H1 (cell line): Measurements from ENCODE around the gene ABCA1. TPM values are rescaled to one million over a fixed set of nuclear protein-coding genes. Genes with fewer than 3 reads are reported as not detected.

Experiments used
- CTCF ChIA-PET: fragments of 300-600 bp; sonication (Branson Sonifier 250); formaldehyde crosslinking; loops from one replicate; lab custom pipeline; 2021; ENCODE audit not compliant: partially characterized antibody; lab: Charles Lee
- POLR2A ChIA-PET: fragments of 300-600 bp; sonication (Branson Sonifier 250); formaldehyde crosslinking; loops from one replicate; lab custom pipeline; 2021; ENCODE audit warnings: inconsistent platforms; ENCODE audit not compliant: partially characterized antibody; lab: Charles Lee
- DNase-seq, 2 experiments: peaks; one replicate each; pipeline versions ENCODE4 v3.0.0 to v3.0.0-alpha.2; 2010 to 2022; ENCODE audit warnings: low spot score in 2 of 2, low read depth in 1 of 2, mixed read lengths in 1 of 2
- FAIRE-seq: peaks from 2 replicates; lab custom pipeline; 2011; peaks lifted over from hg19 to GRCh38; lab: Jason Lieb, UNC
- H2AFZ ChIP-seq: 2 replicates; pipeline ENCODE4 v1.8.1; 2012; ENCODE audit warnings: low read length, inconsistent platforms
- H2AK5ac ChIP-seq: 2 replicates; pipeline ENCODE4 v1.6.1; 2013; ENCODE audit warnings: low read depth, low read length
- H2BK120ac ChIP-seq: replicated peaks from 2 replicates; pipeline ENCODE3; 2013; ENCODE audit warnings: low read depth, low read length, inconsistent platforms
- H2BK12ac ChIP-seq: 2 replicates; pipeline ENCODE4 v1.6.1; 2013; ENCODE audit warnings: low read depth, low read length
- H2BK15ac ChIP-seq: 2 replicates; pipeline ENCODE4 v1.6.1; 2013; ENCODE audit warnings: low read length
- H2BK20ac ChIP-seq: 2 replicates; pipeline ENCODE4 v1.6.1; 2013; ENCODE audit warnings: low read length
- H2BK5ac ChIP-seq: 2 replicates; pipeline ENCODE4 v1.6.1; 2013; ENCODE audit warnings: low read depth, low read length
- H3K14ac ChIP-seq: 2 replicates; pipeline ENCODE4 v1.6.1; 2013; ENCODE audit warnings: inconsistent platforms; ENCODE audit not compliant: insufficient read length
- H3K18ac ChIP-seq: 2 replicates; pipeline ENCODE4 v1.6.1; 2013; ENCODE audit warnings: low read length; ENCODE audit errors: extremely low read depth
- H3K23ac ChIP-seq: 2 replicates; pipeline ENCODE4 v1.6.1; 2013; ENCODE audit warnings: inconsistent platforms; ENCODE audit not compliant: insufficient read length
- H3K23me2 ChIP-seq: 2 replicates; pipeline ENCODE4 v1.6.1; 2013; ENCODE audit warnings: low read depth, low read length
- H3K27ac ChIP-seq: 2 replicates; pipeline ENCODE4 v1.6.1; 2011; ENCODE audit warnings: low read depth, low read length, inconsistent platforms
- H3K27me3 ChIP-seq, 4 experiments: replicated peaks in 1 of 4; 1 replicate in 1 of 4; 2 replicates in 3 of 4; pipeline versions ENCODE4 v1.6.1 to v1.8.1; 2011 to 2013; ENCODE audit warnings: low read length in 3 of 4, mild to moderate bottlenecking in 3 of 4, inconsistent platforms in 2 of 4, mixed read lengths in 2 of 4, moderate library complexity in 1 of 4; ENCODE audit not compliant: control insufficient read depth in 3 of 4, insufficient read depth in 3 of 4; ENCODE audit errors: extremely low read depth in 1 of 4
- H3K36me3 ChIP-seq, 4 experiments: 2 replicates each; pipeline versions ENCODE4 v1.6.1 to v1.8.1; 2011 to 2013; ENCODE audit warnings: mild to moderate bottlenecking in 4 of 4, low read length in 3 of 4, moderate library complexity in 2 of 4, control low read depth in 1 of 4, inconsistent platforms in 1 of 4; ENCODE audit not compliant: insufficient read depth in 4 of 4, control insufficient read depth in 2 of 4
- H3K4ac ChIP-seq: replicated peaks from 2 replicates; pipeline ENCODE3; 2013; ENCODE audit warnings: low read length, low read depth, mixed read lengths, inconsistent platforms; ENCODE audit not compliant: insufficient read length
- H3K4me1 ChIP-seq, 4 experiments: replicated peaks in 1 of 4; 1 replicate in 1 of 4; 2 replicates in 3 of 4; pipeline versions ENCODE4 v1.6.1 to v1.8.1; 2011 to 2013; ENCODE audit warnings: low read length in 3 of 4, inconsistent platforms in 2 of 4, mixed read lengths in 1 of 4; ENCODE audit not compliant: insufficient read depth in 4 of 4, control insufficient read depth in 3 of 4
- H3K4me2 ChIP-seq, 2 experiments: 2 replicates each; pipeline versions ENCODE4 v1.6.1 to v1.8.1; 2011 to 2013; ENCODE audit warnings: low read depth in 2 of 2, low read length in 2 of 2, control low read depth in 1 of 2, inconsistent platforms in 1 of 2, mild to moderate bottlenecking in 1 of 2; ENCODE audit not compliant: insufficient read depth in 1 of 2
- H3K4me3 ChIP-seq, 4 experiments: fragments of 200-600, 300-600 bp in 1 of 4; sonication (generic), shearing (Covaris generic), sonication (Bioruptor Twin) in 1 of 4; 2 replicates each; pipeline versions ENCODE4 v1.5.1 to v1.8.1; 2011 to 2016; ENCODE audit warnings: low read length in 4 of 4, low read depth in 3 of 4, control low read depth in 2 of 4, inconsistent platforms in 2 of 4, mild to moderate bottlenecking in 2 of 4, mixed read lengths in 1 of 4, moderate library complexity in 1 of 4; ENCODE audit not compliant: insufficient read depth in 2 of 4; ENCODE audit errors: extremely low read depth in 1 of 4
- H3K56ac ChIP-seq: replicated peaks from 2 replicates; pipeline ENCODE3; 2013; ENCODE audit warnings: low read depth, mild to moderate bottlenecking, mixed read lengths, low read length, inconsistent platforms; ENCODE audit not compliant: insufficient read length
- H3K79me1 ChIP-seq: 2 replicates; pipeline ENCODE4 v1.6.1; 2013; ENCODE audit warnings: low read depth, low read length, control low read depth
- H3K79me2 ChIP-seq, 2 experiments: 2 replicates each; pipeline versions ENCODE4 v1.6.1 to v1.8.1; 2012 to 2013; ENCODE audit warnings: low read length in 2 of 2, mild to moderate bottlenecking in 2 of 2, inconsistent platforms in 1 of 2; ENCODE audit not compliant: insufficient read depth in 2 of 2, control insufficient read depth in 1 of 2
- H3K9ac ChIP-seq, 4 experiments: replicated peaks in 1 of 4; 1 replicate in 1 of 4; 2 replicates in 3 of 4; pipeline versions ENCODE4 v1.6.1 to v1.8.1; 2011 to 2013; ENCODE audit warnings: low read depth in 3 of 4, low read length in 3 of 4, control low read depth in 2 of 4, mild to moderate bottlenecking in 2 of 4, moderate library complexity in 2 of 4, inconsistent platforms in 1 of 4; ENCODE audit errors: extremely low read depth in 1 of 4
- H3K9me3 ChIP-seq, 2 experiments: 2 replicates each; pipeline versions ENCODE4 v1.6.1 to v1.8.1; 2012 to 2013; ENCODE audit warnings: mild to moderate bottlenecking in 2 of 2, moderate library complexity in 2 of 2, control low read depth in 1 of 2, inconsistent platforms in 1 of 2, low read depth in 1 of 2, low read length in 1 of 2, mixed read lengths in 1 of 2; ENCODE audit not compliant: insufficient read depth in 2 of 2
- H4K20me1 ChIP-seq, 2 experiments: replicated peaks in 1 of 2; 2 replicates each; pipeline versions ENCODE3 to v1.8.1; 2011 to 2013; ENCODE audit warnings: inconsistent platforms in 2 of 2, low read length in 2 of 2, mild to moderate bottlenecking in 1 of 2; ENCODE audit not compliant: insufficient read depth in 2 of 2, control insufficient read depth in 1 of 2
- H4K5ac ChIP-seq: 2 replicates; pipeline ENCODE4 v1.6.1; 2013; ENCODE audit warnings: low read length, low read depth, mixed read lengths, inconsistent platforms; ENCODE audit not compliant: insufficient read length
- H4K8ac ChIP-seq: 2 replicates; pipeline ENCODE4 v1.8.0; 2013; ENCODE audit warnings: mild to moderate bottlenecking, moderate library complexity, low read length, inconsistent platforms; ENCODE audit not compliant: insufficient read depth; ENCODE audit errors: extremely low read depth
- H4K91ac ChIP-seq: replicated peaks from 2 replicates; pipeline ENCODE3; 2013; ENCODE audit warnings: low read length, mixed read lengths, inconsistent platforms; ENCODE audit not compliant: insufficient read length
- HDAC2 ChIP-seq, 2 experiments: fragments of 300-600 bp in 1 of 2; sonication (generic) in 1 of 2; IDR thresholded peaks; 2 replicates each; pipeline ENCODE4 v1.6.1; 2011 to 2012; ENCODE audit warnings: low read depth in 2 of 2, low read length in 2 of 2, mild to moderate bottlenecking in 2 of 2, moderate library complexity in 2 of 2, borderline replicate concordance in 1 of 2, inconsistent platforms in 1 of 2
- POU5F1 ChIP-seq: IDR thresholded peaks from 2 replicates; pipeline ENCODE4 v1.6.1; 2011; ENCODE audit warnings: low read depth, mild to moderate bottlenecking, low read length, moderate library complexity
- RFX5 ChIP-seq: IDR thresholded peaks from 2 replicates; pipeline ENCODE4 v1.6.1; 2011; ENCODE audit warnings: low read depth, low read length, improper control_type of control experiment, borderline replicate concordance
- RXRA ChIP-seq: IDR thresholded peaks from 2 replicates; pipeline ENCODE4 v1.6.1; 2011; ENCODE audit warnings: low read depth, mild to moderate bottlenecking, low read length, moderate library complexity; ENCODE audit not compliant: insufficient read depth
- TAF7 ChIP-seq: optimal IDR thresholded peaks from 2 replicates; pipeline ENCODE3; 2011; ENCODE audit warnings: low read depth, mild to moderate bottlenecking, inconsistent platforms, low read length, moderate library complexity, borderline replicate concordance
- TBP ChIP-seq: IDR thresholded peaks from 2 replicates; pipeline ENCODE4 v1.6.1; 2011; ENCODE audit warnings: low read depth, low read length, improper control_type of control experiment
- WGBS, 2 experiments: shearing (Covaris generic) in 1 of 2; methylation state at CpG; one replicate each; pipeline versions ENCODE4 v1.1.6 to v1.1.7; 2013 to 2015; ENCODE audit warnings: low lambda C conversion rate in 2 of 2, mixed read lengths in 2 of 2, inconsistent platforms in 1 of 2, low coverage in 1 of 2, missing lambda C conversion rate in 1 of 2; ENCODE audit not compliant: insufficient replicate concordance in 2 of 2, insufficient coverage in 1 of 2, insufficient read length in 1 of 2; ENCODE audit errors: extremely low coverage in 1 of 2, missing lambda C conversion rate in 1 of 2; 5-methylcytosine and 5-hydroxymethylcytosine counted together
- polyA plus RNA-seq, 7 experiments: library from polyadenylated mRNA; depleted of rRNA in 3 of 7; stranded (reverse) in 5 of 7; unstranded in 2 of 7; fragments of >200 nt in 5 of 7; fragments of 200-250 nt in 2 of 7; gene quantifications; 1 replicate in 5 of 7; 2 replicates in 1 of 7; 4 replicates in 1 of 7; pipeline versions ENCODE4 v1.2.1 to v1.2.3, GENCODE V29; 2011 to 2013; ENCODE audit warnings: missing spikeins in 2 of 7, mixed read lengths in 2 of 7
- total RNA-seq: library from RNA; stranded (reverse); fragmentation: NEBNext Ultra II Directional; extraction: Animal tissue kit (Norgen Biotek cat#: 25700); gene quantifications from 2 replicates; pipeline ENCODE4 v1.2.1, GENCODE V29; 2021
- TF ChIP-seq, protein P1 (sequence below): IDR thresholded peaks from 2 replicates; pipeline ENCODE4 v1.6.1; 2012; ENCODE audit warnings: low read length, inconsistent platforms

The ABCA1 gene
- total and polyA plus RNA-seq, 2 of the 8 experiments (the other 6 are each of a cell fraction or from before 2014, with no cell fraction given) = 6.9 to 7.8 TPM

DNA sequence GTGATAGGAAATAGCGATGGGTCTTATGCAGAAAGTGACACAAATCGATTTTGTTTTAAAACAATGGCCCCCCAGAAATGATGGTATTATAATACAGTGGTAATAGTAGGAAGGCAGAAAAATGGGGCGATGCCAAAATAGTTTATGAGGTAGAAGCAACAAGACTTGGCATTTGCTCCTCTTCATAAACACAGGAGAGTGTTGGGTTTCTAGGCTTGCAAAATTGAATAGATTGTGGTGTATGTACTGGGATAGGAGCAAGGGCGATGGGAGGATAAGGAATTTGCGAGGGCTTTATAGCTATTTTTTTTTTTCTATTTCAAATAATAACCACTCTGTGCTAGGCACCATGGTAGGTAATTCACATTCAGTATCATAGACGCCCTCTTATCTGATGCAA is 49.2 kb upstream of the ABCA1 start:
- FAIRE-seq (no peak), DNase-seq (no peak)
- Histone ChIP-seq H3K56ac (no peak overlapping the region), H3K23me2 (no peaks in the 10 kb centered on the region), H3K79me1 (no peaks in the 10 kb centered on the region), H3K4me3 (no peak overlapping the region), H2BK120ac (no peak overlapping the region), H4K91ac (no peak overlapping the region), H3K18ac (no peak overlapping the region), H3K23ac (no peak overlapping the region), H2BK15ac (no peak overlapping the region), H3K27me3 (no peaks in the 10 kb centered on the region), H3K4ac (no peak overlapping the region), H3K27ac (no peak overlapping the region), H3K79me2 (no peaks in the 10 kb centered on the region), H4K8ac (no peak overlapping the region), H2BK20ac (no peak overlapping the region), H2AK5ac (no peak overlapping the region), H3K36me3 (no peaks in the 10 kb centered on the region), H2BK5ac (no peak overlapping the region), H3K9me3 (no peaks in the 10 kb centered on the region), H2AFZ (no peak overlapping the region), H3K4me1 (peaks cover 0 to 9% (median 0%) of the 10 kb centered on the region in 4 experiments; a peak in 1 of 7 replicates), H3K14ac (no peak overlapping the region), H2BK12ac (no peak overlapping the region), H3K4me2 (no peak overlapping the region), H3K9ac (no peak overlapping the region), H4K5ac (no peak overlapping the region), H4K20me1 (no peaks in the 10 kb centered on the region)
- CTCF ChIA-PET = interaction anchor here (0.7 kb wide), 1 partner anchor 8 kb away, joined by 3 read pairs; no protein-coding TSS in a partner anchor
- WGBS, 2 experiments = 92% methylated on average over 6 of the region's 6 CpGs; no CpG with 5 or more reads in 1 of the 2 experiments
- POLR2A ChIA-PET = no interaction called here
- TF ChIP-seq TBP (no peak), RFX5 (no peak), RXRA (no peak), TAF7 (no peak), POU5F1 (no peak), HDAC2 (IDR thresholded peaks at IDR 0.05; ENCODE audit: borderline replicate concordance in 1 of 2, low read depth in 2 of 2, low read length in 2 of 2) (no peak)
- TF ChIP-seq, protein P1, sequence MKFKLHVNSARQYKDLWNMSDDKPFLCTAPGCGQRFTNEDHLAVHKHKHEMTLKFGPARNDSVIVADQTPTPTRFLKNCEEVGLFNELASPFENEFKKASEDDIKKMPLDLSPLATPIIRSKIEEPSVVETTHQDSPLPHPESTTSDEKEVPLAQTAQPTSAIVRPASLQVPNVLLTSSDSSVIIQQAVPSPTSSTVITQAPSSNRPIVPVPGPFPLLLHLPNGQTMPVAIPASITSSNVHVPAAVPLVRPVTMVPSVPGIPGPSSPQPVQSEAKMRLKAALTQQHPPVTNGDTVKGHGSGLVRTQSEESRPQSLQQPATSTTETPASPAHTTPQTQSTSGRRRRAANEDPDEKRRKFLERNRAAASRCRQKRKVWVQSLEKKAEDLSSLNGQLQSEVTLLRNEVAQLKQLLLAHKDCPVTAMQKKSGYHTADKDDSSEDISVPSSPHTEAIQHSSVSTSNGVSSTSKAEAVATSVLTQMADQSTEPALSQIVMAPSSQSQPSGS = no peak
